Measurements from ENCODE around the gene VPS25. TPM values are rescaled to one million over a fixed set of nuclear protein-coding genes. Genes with fewer than 3 reads are reported as not detected.
"Not testable (repeated sequence)": the region's sequence is repeated elsewhere in the genome, so short reads cannot be mapped to it uniquely, and the experiment has no call there.

VPS25 gene
- total RNA-seq, 1 donor from 2014 or later: 33.2 TPM

GRCh38 chr17:42768006-42768405, 5.2 kb upstream of the VPS25 start:
- not testable (repeated sequence) for DNase-seq (ENCODE audit: low spot score)

- DNase-seq (ENCODE audit: low spot score): not testable (repeated sequence)
These were observed 3.3 kb upstream of the VPS25 start for GRCh38 chr17:42769964-42770363.

GRCh38 chr17:42772945-42773289, 332 bp upstream of the VPS25 start:
- DNase-seq (ENCODE audit: low spot score): no peak

GRCh38 chr17:42774066-42774745, 957 bp downstream of the VPS25 start:
- DNase-seq (ENCODE audit: low spot score): no peak

- no peak for DNase-seq (ENCODE audit: low spot score)
These were observed 2.4 kb downstream of the VPS25 start for GRCh38 chr17:42775534-42776098.

GRCh38 chr17:42778570-42778969, 5.3 kb downstream of the VPS25 start:
- no peak for DNase-seq (ENCODE audit: low spot score)

GRCh38 chr17:42779304-42779935, 6.2 kb downstream of the VPS25 start:
- DNase-seq (ENCODE audit: low spot score): no peak

GRCh38 chr17:42779936-42780850, 6.9 kb downstream of the VPS25 start, which contains the start of gene WNK4:
TSS of gene WNK4 (plus strand) at chr17:42780610. CDS start at chr17:42780699, 89 bp downstream.
- DNase-seq (ENCODE audit: low spot score): no peak

- no peak for DNase-seq (ENCODE audit: low spot score)
These were observed 7.8 kb downstream of the VPS25 start for GRCh38 chr17:42780851-42781638.

GRCh38 chr17:42781639-42782165, 8.5 kb downstream of the VPS25 start:
- DNase-seq (ENCODE audit: low spot score): no peak

GRCh38 chr17:42782166-42783061, 9.2 kb downstream of the VPS25 start:
- DNase-seq (ENCODE audit: low spot score): no peak

GRCh38 chr17:42783062-42783790, 10.0 kb downstream of the VPS25 start:
- DNase-seq (ENCODE audit: low spot score): no peak

- no peak for DNase-seq (ENCODE audit: low spot score)
These were observed 10.5 kb downstream of the VPS25 start for GRCh38 chr17:42783791-42784138.

- no peak for DNase-seq (ENCODE audit: low spot score)
These were observed 11.2 kb downstream of the VPS25 start for GRCh38 chr17:42784409-42784808.

GRCh38 chr17:42784811-42785592, 11.8 kb downstream of the VPS25 start:
- no peak for DNase-seq (ENCODE audit: low spot score)

GRCh38 chr17:42787266-42787665, 14.0 kb downstream of the VPS25 start:
- no peak for DNase-seq (ENCODE audit: low spot score)

- DNase-seq (ENCODE audit: low spot score): no peak
These were observed 18.7 kb downstream of the VPS25 start for GRCh38 chr17:42791948-42792347.

GRCh38 chr17:42792545-42792944, 19.3 kb downstream of the VPS25 start:
- DNase-seq (ENCODE audit: low spot score): no peak

All from umbilical cord (tissue), 2 donors.